ENCODE measurements around the gene FGF14.
A peak's percentile ranks its signal among the peaks of the same experiment; 100 is the strongest.

FGF14 gene

GRCh38 chr13:102275969-102276368 is 125.9 kb downstream of the FGF14 start:
- peak; percentile 1 for DNase-seq (ENCODE audit: low read depth)
- H3K4me3 ChIP-seq (replicated peaks; ENCODE audit: low read depth, low read length), result no peak overlapping the region
- TF ChIP-seq CTCF (IDR thresholded peaks at IDR 0.05; ENCODE audit: low read length, missing control alignments), result no peak

- no peak overlapping the region for H3K4me3 ChIP-seq (replicated peaks; ENCODE audit: low read depth, low read length)
- DNase-seq (ENCODE audit: low read depth), result no peak
- no peak for TF ChIP-seq CTCF (IDR thresholded peaks at IDR 0.05; ENCODE audit: low read length, missing control alignments)
Measured at GRCh38 chr13:102273111-102273510, 128.7 kb downstream of the FGF14 start.

GRCh38 chr13:102267191-102267590 is 134.7 kb downstream of the FGF14 start:
- DNase-seq (ENCODE audit: low read depth), result no peak
- no peak for TF ChIP-seq CTCF (IDR thresholded peaks at IDR 0.05; ENCODE audit: low read length, missing control alignments)
- H3K4me3 ChIP-seq (replicated peaks; ENCODE audit: low read depth, low read length), result no peak overlapping the region

GRCh38 chr13:102261809-102262208 is 140.0 kb downstream of the FGF14 start:
- no peak for TF ChIP-seq CTCF (IDR thresholded peaks at IDR 0.05; ENCODE audit: low read length, missing control alignments)
- no peak overlapping the region for H3K4me3 ChIP-seq (replicated peaks; ENCODE audit: low read depth, low read length)
- no peak for DNase-seq (ENCODE audit: low read depth)

- no peak overlapping the region for H3K4me3 ChIP-seq (replicated peaks; ENCODE audit: low read depth, low read length)
- no peak for DNase-seq (ENCODE audit: low read depth)
- TF ChIP-seq CTCF (IDR thresholded peaks at IDR 0.05; ENCODE audit: low read length, missing control alignments), result no peak
Measured at GRCh38 chr13:102261316-102261715, 140.5 kb downstream of the FGF14 start.

- no peak for DNase-seq (ENCODE audit: low read depth)
- no peak overlapping the region for H3K4me3 ChIP-seq (replicated peaks; ENCODE audit: low read depth, low read length)
- TF ChIP-seq CTCF (IDR thresholded peaks at IDR 0.05; ENCODE audit: low read length, missing control alignments), result no peak
Measured at GRCh38 chr13:102260256-102260655, 141.6 kb downstream of the FGF14 start.

- DNase-seq (ENCODE audit: low read depth), result no peak
- TF ChIP-seq CTCF (IDR thresholded peaks at IDR 0.05; ENCODE audit: low read length, missing control alignments), result no peak
- no peak overlapping the region for H3K4me3 ChIP-seq (replicated peaks; ENCODE audit: low read depth, low read length)
Measured at GRCh38 chr13:102255409-102255808, 146.4 kb downstream of the FGF14 start.
